HepG2 (cell line): ENCODE data around the gene SLC5A5. TPM values are rescaled to one million over a fixed set of nuclear protein-coding genes. Genes with fewer than 3 reads are reported as not detected.

Source experiments
- EZH2 ChIP-seq: conservative IDR thresholded peaks from 2 replicates; pipeline ENCODE4 v1.6.1; 2012; ENCODE audit warnings: mild to moderate bottlenecking, low read depth, low read length, moderate library complexity
- HIVEP1 ChIP-seq: sonication (generic); formaldehyde crosslinking; IDR thresholded peaks from 2 replicates; pipeline ENCODE4 v1.4.0; 2020; ENCODE audit warnings: mild to moderate bottlenecking, missing genetic modification reagents
- KMT2A ChIP-seq: sonication (generic); formaldehyde crosslinking; IDR thresholded peaks from 2 replicates; pipeline ENCODE4 v1.4.0; 2020; ENCODE audit warnings: missing genetic modification reagents
- NFRKB ChIP-seq: fragments of 450-650 bp; IDR thresholded peaks from 2 replicates; pipeline ENCODE4 v1.6.1; 2017
- NRL ChIP-seq: sonication (generic); formaldehyde crosslinking; IDR thresholded peaks from 2 replicates; pipeline ENCODE4 v1.5.0; 2020; ENCODE audit warnings: missing genetic modification reagents, mild to moderate bottlenecking, moderate library complexity, borderline replicate concordance
- RBM22 ChIP-seq: fragments of 200-400 bp; formaldehyde crosslinking; optimal IDR thresholded peaks from 2 replicates; pipeline ENCODE3; 2017; ENCODE audit warnings: mild to moderate bottlenecking, low read length, moderate library complexity
- SNAPC4 ChIP-seq: sonication (generic); formaldehyde crosslinking; IDR thresholded peaks from 2 replicates; pipeline ENCODE4 v1.4.0; 2020; ENCODE audit warnings: mild to moderate bottlenecking, missing genetic modification reagents
- SRSF9 ChIP-seq: fragments of 200-400 bp; formaldehyde crosslinking; IDR thresholded peaks from 2 replicates; pipeline ENCODE4 v1.6.1; 2018; ENCODE audit warnings: borderline replicate concordance, mild to moderate bottlenecking, low read depth, low read length; ENCODE audit not compliant: insufficient read depth, poor library complexity, severe bottlenecking
- THRA ChIP-seq: sonication (generic); formaldehyde crosslinking; IDR thresholded peaks from 2 replicates; pipeline ENCODE4 v1.4.0; 2020; ENCODE audit warnings: missing genetic modification reagents, borderline replicate concordance
- ZBTB14 ChIP-seq: sonication (generic); formaldehyde crosslinking; IDR thresholded peaks from 2 replicates; pipeline ENCODE4 v1.4.0; 2020; ENCODE audit warnings: missing genetic modification reagents
- ZNF207 ChIP-seq: fragments of 450-650 bp; IDR thresholded peaks from 2 replicates; pipeline ENCODE4 v1.6.1; 2016; ENCODE audit warnings: antibody characterized with exemption, borderline replicate concordance
- ZNF501 ChIP-seq: sonication (generic); formaldehyde crosslinking; IDR thresholded peaks from 2 replicates; pipeline ENCODE4 v1.5.1; 2020; ENCODE audit warnings: mild to moderate bottlenecking, moderate library complexity, missing genetic modification reagents
- ZNF589 ChIP-seq: sonication (generic); formaldehyde crosslinking; conservative IDR thresholded peaks from 2 replicates; pipeline ENCODE4 v1.8.0; 2022; ENCODE audit warnings: mild to moderate bottlenecking, moderate library complexity, missing genetic modification reagents
- ZNF615 ChIP-seq: sonication (generic); formaldehyde crosslinking; IDR thresholded peaks from 2 replicates; pipeline ENCODE4 v1.5.0; 2020; ENCODE audit warnings: mild to moderate bottlenecking, missing genetic modification reagents, borderline replicate concordance
- ZNF710 ChIP-seq: sonication (generic); formaldehyde crosslinking; IDR thresholded peaks from 2 replicates; pipeline ENCODE4 v1.5.0; 2020; ENCODE audit warnings: mild to moderate bottlenecking, missing genetic modification reagents, borderline replicate concordance
- ZNF747 ChIP-seq: sonication (generic); formaldehyde crosslinking; IDR thresholded peaks from 2 replicates; pipeline ENCODE4 v1.8.1; 2023; ENCODE audit warnings: missing genetic modification reagents, mild to moderate bottlenecking, borderline replicate concordance
- ZNF749 ChIP-seq: sonication (generic); formaldehyde crosslinking; IDR thresholded peaks from 2 replicates; pipeline ENCODE4 v1.8.0; 2022; ENCODE audit warnings: mild to moderate bottlenecking, missing genetic modification reagents, moderate library complexity, borderline replicate concordance
- ZSCAN21 ChIP-seq: sonication (generic); formaldehyde crosslinking; IDR thresholded peaks from 2 replicates; pipeline ENCODE4 v1.8.0; 2022; ENCODE audit warnings: mild to moderate bottlenecking, missing genetic modification reagents, moderate library complexity, borderline replicate concordance
- polyA plus RNA-seq, 8 experiments: library from polyadenylated mRNA; depleted of rRNA in 3 of 8; stranded (reverse) in 7 of 8; unstranded in 1 of 8; fragments of >200 nt; fragmentation: Illumina TruSeq in 4 of 8; extraction: Trizol in 4 of 8; gene quantifications; 2 replicates each; pipeline versions ENCODE4 v1.2.1 to v1.2.3, GENCODE V29; 2011 to 2016; ENCODE audit warnings: low read depth in 4 of 8, missing spikeins in 1 of 8, mixed read lengths in 1 of 8; ENCODE audit not compliant: insufficient read depth in 1 of 8
- total RNA-seq, 5 experiments: library from RNA; depleted of rRNA; stranded (reverse); fragments of >200 nt; fragmentation: Illumina TruSeq; extraction: Trizol; gene quantifications; 2 replicates each; pipeline ENCODE4 v1.2.3, GENCODE V29; 2016; ENCODE audit warnings: low read depth in 1 of 5

Gene SLC5A5
- total and polyA plus RNA-seq, 2 of the 13 experiments (the other 11 are each of a cell fraction or from before 2014, with no cell fraction given): not detected

GRCh38 chr19:17859533-17860330 is 12.0 kb upstream of the SLC5A5 start, which contains the start of gene RPL18A (continued):
- TF ChIP-seq NRL (CRISPR knock-in tag) (peak; percentile 26; the same call in 1 of the 2 replicates), ZNF710 (CRISPR knock-in tag) (no peak), NFRKB (no peak), ZNF207 (no peak), SNAPC4 (CRISPR knock-in tag) (no peak; the same call in 1 of the 2 replicates), KMT2A (CRISPR knock-in tag) (peak; percentile 47; the same call in 1 of the 2 replicates), ZNF501 (CRISPR knock-in tag) (peak; percentile 17; the same call in 1 of the 2 replicates), ZNF589 (CRISPR knock-in tag) (0 out of 2 replicates have a peak, but pooled peaks have one; percentile 14), SRSF9 (no peak), EZH2 (no peak), ZNF615 (CRISPR knock-in tag) (no peak), RBM22 (no peak), THRA (peak; percentile 1; the same call in 1 of the 2 replicates), ZNF749 (CRISPR knock-in tag) (0 out of 2 replicates have a peak, but pooled peaks have one; percentile 72), ZBTB14 (CRISPR knock-in tag) (no peak), ZSCAN21 (CRISPR knock-in tag) (no peak; the same call in 1 of the 2 replicates), HIVEP1 (0 out of 2 replicates have a peak, but pooled peaks have one; percentile 39), ZNF747 (CRISPR knock-in tag) (no peak)
